ENCODE data around the gene PRG3. TPM values are rescaled to one million over a fixed set of nuclear protein-coding genes. Genes with fewer than 3 reads are reported as not detected.

PRG3 gene
- total RNA-seq, 1 donor from 2014 or later = not detected

GRCh38 chr11:57332694-57333440 is 48.1 kb downstream of the PRG3 start:
- H3K36me3 Mint-ChIP-seq (ENCODE audit: low read depth, unreplicated experiment) = peaks cover 55% of the 10 kb centered on the region
- peak overlapping the region; percentile 62 for H3K4me3 Mint-ChIP-seq (ENCODE audit: unreplicated experiment)
- no peak for TF ChIP-seq CTCF (IDR thresholded peaks at IDR 0.05; ENCODE audit: unreplicated experiment)
- DNase-seq (ENCODE audit: low spot score) = no peak
- H3K9me3 Mint-ChIP-seq (ENCODE audit: unreplicated experiment) = no peaks in the 10 kb centered on the region
- H3K27ac Mint-ChIP-seq (ENCODE audit: unreplicated experiment) = no peak overlapping the region
- H3K27me3 Mint-ChIP-seq (ENCODE audit: unreplicated experiment) = peaks cover 17% of the 10 kb centered on the region
- H3K4me1 Mint-ChIP-seq (ENCODE audit: unreplicated experiment) = peaks cover 24% of the 10 kb centered on the region

GRCh38 chr11:57331720-57332119 is 49.2 kb downstream of the PRG3 start:
- Mint-ChIP-seq H3K27ac (ENCODE audit: unreplicated experiment) (peak overlapping the region; percentile 42), H3K4me3 (ENCODE audit: unreplicated experiment) (no peak overlapping the region), H3K9me3 (ENCODE audit: unreplicated experiment) (no peaks in the 10 kb centered on the region), H3K27me3 (ENCODE audit: unreplicated experiment) (peaks cover 16% of the 10 kb centered on the region), H3K36me3 (ENCODE audit: low read depth, unreplicated experiment) (peaks cover 66% of the 10 kb centered on the region), H3K4me1 (ENCODE audit: unreplicated experiment) (peaks cover 31% of the 10 kb centered on the region)
- no peak for TF ChIP-seq CTCF (IDR thresholded peaks at IDR 0.05; ENCODE audit: unreplicated experiment)
- no peak for DNase-seq (ENCODE audit: low spot score)

- H3K27me3 Mint-ChIP-seq (ENCODE audit: unreplicated experiment) = peaks cover 19% of the 10 kb centered on the region
- H3K4me3 Mint-ChIP-seq (ENCODE audit: unreplicated experiment) = peak overlapping the region; percentile 40
- DNase-seq (ENCODE audit: low spot score) = no peak
- no peaks in the 10 kb centered on the region for H3K9me3 Mint-ChIP-seq (ENCODE audit: unreplicated experiment)
- no peak overlapping the region for H3K27ac Mint-ChIP-seq (ENCODE audit: unreplicated experiment)
- peaks cover 81% of the 10 kb centered on the region for H3K36me3 Mint-ChIP-seq (ENCODE audit: low read depth, unreplicated experiment)
- TF ChIP-seq CTCF (IDR thresholded peaks at IDR 0.05; ENCODE audit: unreplicated experiment) = no peak
- H3K4me1 Mint-ChIP-seq (ENCODE audit: unreplicated experiment) = peaks cover 38% of the 10 kb centered on the region
Observed at GRCh38 chr11:57330029-57330428, 50.9 kb downstream of the PRG3 start.

GRCh38 chr11:57327721-57328120 is 53.2 kb downstream of the PRG3 start:
- Mint-ChIP-seq H3K27ac (ENCODE audit: unreplicated experiment) (peak overlapping the region; percentile 22), H3K9me3 (ENCODE audit: unreplicated experiment) (no peaks in the 10 kb centered on the region), H3K36me3 (ENCODE audit: low read depth, unreplicated experiment) (peaks cover 70% of the 10 kb centered on the region), H3K4me1 (ENCODE audit: unreplicated experiment) (peaks cover 37% of the 10 kb centered on the region), H3K4me3 (ENCODE audit: unreplicated experiment) (peak overlapping the region; percentile 54), H3K27me3 (ENCODE audit: unreplicated experiment) (peaks cover 20% of the 10 kb centered on the region)
- no peak for TF ChIP-seq CTCF (IDR thresholded peaks at IDR 0.05; ENCODE audit: unreplicated experiment)
- no peak for DNase-seq (ENCODE audit: low spot score)

Other genes starting within 250 kb of the PRG3 start
- 4.7 TPM for gene LRRC55, start 199.2 kb downstream of the PRG3 start, total RNA-seq (ENCODE audit: unreplicated experiment)
- 48.8 TPM for gene APLNR, start 143.9 kb downstream of the PRG3 start, total RNA-seq (ENCODE audit: unreplicated experiment)
- 122 TPM for gene TNKS1BP1, start 56.2 kb downstream of the PRG3 start, total RNA-seq (ENCODE audit: unreplicated experiment)
- gene SSRP1, start 45.3 kb downstream of the PRG3 start, total RNA-seq (ENCODE audit: unreplicated experiment) = 134 TPM
- 0.23 TPM for gene P2RX3, start 42.8 kb downstream of the PRG3 start, total RNA-seq (ENCODE audit: unreplicated experiment)
- not detected for gene PRG2, start 9.5 kb upstream of the PRG3 start, total RNA-seq (ENCODE audit: unreplicated experiment)
- 17.5 TPM for gene SLC43A3, start 46.0 kb upstream of the PRG3 start, total RNA-seq (ENCODE audit: unreplicated experiment)
- gene RTN4RL2, start 79.4 kb upstream of the PRG3 start, total RNA-seq (ENCODE audit: unreplicated experiment) = 0.62 TPM
- 10.4 TPM for gene SLC43A1, start 134.6 kb upstream of the PRG3 start, total RNA-seq (ENCODE audit: unreplicated experiment)
- 60.2 TPM for gene TIMM10, start 149.6 kb upstream of the PRG3 start, total RNA-seq (ENCODE audit: unreplicated experiment)
- 45.2 TPM for gene SMTNL1, start 156.4 kb upstream of the PRG3 start, total RNA-seq (ENCODE audit: unreplicated experiment)
- 56.2 TPM for gene UBE2L6, start 186.5 kb upstream of the PRG3 start, total RNA-seq (ENCODE audit: unreplicated experiment)
- 347 TPM for gene SERPING1, start 216.5 kb upstream of the PRG3 start, total RNA-seq (ENCODE audit: unreplicated experiment)